Femur (tissue), 1 donor: Measurements from ENCODE around the gene CYP1A1.

ENCODE experiments used
- DNase-seq: peaks from one replicate; pipeline ENCODE4 v3.0.0-alpha.2; 2017

The CYP1A1 gene

GRCh38 chr15:74682954-74683353 lies 42.4 kb downstream of the CYP1A1 start:
- DNase-seq, result no peak

- no peak for DNase-seq
These were observed 44.9 kb downstream of the CYP1A1 start for GRCh38 chr15:74680456-74680855.

- no peak for DNase-seq
These were observed 48.5 kb downstream of the CYP1A1 start for GRCh38 chr15:74676801-74677200.

- no peak for DNase-seq
These were observed 51.2 kb downstream of the CYP1A1 start for GRCh38 chr15:74674161-74674560.

- no peak for DNase-seq
These were observed 55.7 kb downstream of the CYP1A1 start for GRCh38 chr15:74669627-74670026.
